Measurements from ENCODE around the gene VN1R5. TPM values are rescaled to one million over a fixed set of nuclear protein-coding genes. Genes with fewer than 3 reads are reported as not detected.

Gene VN1R5
- total RNA-seq, 1 donor from 2014 or later: not detected

- Mint-ChIP-seq H3K27ac (ENCODE audit: unreplicated experiment) (no peak overlapping the region), H3K4me3 (ENCODE audit: unreplicated experiment) (no peak overlapping the region), H3K4me1 (ENCODE audit: low read depth) (no peaks in the 10 kb centered on the region), H3K27me3 (ENCODE audit: low read depth) (peaks cover 8% of the 10 kb centered on the region), H3K36me3 (ENCODE audit: low read depth) (peaks cover 8% of the 10 kb centered on the region), H3K9me3 (ENCODE audit: low read depth) (peaks cover 37% of the 10 kb centered on the region)
- no peak for DNase-seq (ENCODE audit: low spot score)
- no peak for TF ChIP-seq CTCF (IDR thresholded peaks at IDR 0.05)
Observed at GRCh38 chr1:247224822-247225221, 31.1 kb upstream of the VN1R5 start.

GRCh38 chr1:247228133-247228532 is 27.7 kb upstream of the VN1R5 start:
- Mint-ChIP-seq H3K27me3 (ENCODE audit: low read depth) (peaks cover 6% of the 10 kb centered on the region), H3K36me3 (ENCODE audit: low read depth) (peaks cover 8% of the 10 kb centered on the region), H3K4me3 (ENCODE audit: unreplicated experiment) (no peak overlapping the region), H3K4me1 (ENCODE audit: low read depth) (no peaks in the 10 kb centered on the region), H3K9me3 (ENCODE audit: low read depth) (peaks cover 45% of the 10 kb centered on the region), H3K27ac (ENCODE audit: unreplicated experiment) (no peak overlapping the region)
- TF ChIP-seq CTCF (IDR thresholded peaks at IDR 0.05): no peak
- DNase-seq (ENCODE audit: low spot score): no peak

GRCh38 chr1:247241691-247242090 is 14.2 kb upstream of the VN1R5 start:
- no peak for TF ChIP-seq CTCF (IDR thresholded peaks at IDR 0.05)
- peaks cover 6% of the 10 kb centered on the region for H3K27me3 Mint-ChIP-seq (ENCODE audit: low read depth)
- no peak for DNase-seq (ENCODE audit: low spot score)
- H3K9me3 Mint-ChIP-seq (ENCODE audit: low read depth): peaks cover 9% of the 10 kb centered on the region
- peak overlapping the region; percentile 57 for H3K27ac Mint-ChIP-seq (ENCODE audit: unreplicated experiment)
- H3K4me1 Mint-ChIP-seq (ENCODE audit: low read depth): peaks cover 5% of the 10 kb centered on the region
- peaks cover 2% of the 10 kb centered on the region for H3K36me3 Mint-ChIP-seq (ENCODE audit: low read depth)
- H3K4me3 Mint-ChIP-seq (ENCODE audit: unreplicated experiment): no peak overlapping the region

- peaks cover 5% of the 10 kb centered on the region for H3K36me3 Mint-ChIP-seq (ENCODE audit: low read depth)
- peaks cover 5% of the 10 kb centered on the region for H3K4me1 Mint-ChIP-seq (ENCODE audit: low read depth)
- no peaks in the 10 kb centered on the region for H3K27me3 Mint-ChIP-seq (ENCODE audit: low read depth)
Observed at GRCh38 chr1:247243524-247244137, 12.2 kb upstream of the VN1R5 start.

More at GRCh38 chr1:247243524-247244137, 12.2 kb upstream of the VN1R5 start:
- no peak for TF ChIP-seq CTCF (IDR thresholded peaks at IDR 0.05)
- H3K4me3 Mint-ChIP-seq (ENCODE audit: unreplicated experiment): no peak overlapping the region
- peaks cover 18% of the 10 kb centered on the region for H3K9me3 Mint-ChIP-seq (ENCODE audit: low read depth)
- no peak overlapping the region for H3K27ac Mint-ChIP-seq (ENCODE audit: unreplicated experiment)
- no peak for DNase-seq (ENCODE audit: low spot score)

All from chondrocyte (in vitro differentiated cells).